ENCODE measurements around the gene ASMTL.
"Not testable (repeated sequence)": the region's sequence is repeated elsewhere in the genome, so short reads cannot be mapped to it uniquely, and the experiment has no call there.

DNA sequence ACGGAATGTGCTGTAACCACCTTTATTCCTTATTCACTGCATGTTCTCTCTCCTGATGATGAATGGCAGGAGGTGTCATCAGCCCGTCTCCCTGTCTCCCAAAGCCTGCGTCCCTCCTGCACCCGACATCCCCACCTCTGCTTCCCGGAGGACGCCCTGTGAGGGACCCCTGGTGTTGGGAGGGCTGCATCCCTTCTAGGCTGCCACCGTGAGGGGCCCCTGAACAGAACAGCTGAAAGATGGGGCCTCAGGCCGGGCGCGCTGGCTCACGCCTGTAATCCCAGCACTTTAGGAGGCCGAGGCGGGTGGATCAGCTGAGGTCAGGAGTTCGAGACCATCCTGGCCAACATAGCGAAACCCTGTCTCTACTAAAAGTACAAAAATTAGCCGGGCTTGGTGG lies 26.4 kb downstream of the ASMTL start:
- not testable (repeated sequence) for TF ChIP-seq CTCF (IDR thresholded peaks at IDR 0.05; ENCODE audit: poor library complexity); EZH2phosphoT487 (IDR thresholded peaks at IDR 0.05; ENCODE audit: low read depth, severe bottlenecking, unreplicated experiment); EZH2 (IDR thresholded peaks at IDR 0.05; ENCODE audit: borderline replicate concordance)

Data from hepatocyte (in vitro differentiated cells).